ENCODE measurements around the gene BACH2. TPM values are rescaled to one million over a fixed set of nuclear protein-coding genes. Genes with fewer than 3 reads are reported as not detected.
"Not testable (repeated sequence)": the region's sequence is repeated elsewhere in the genome, so short reads cannot be mapped to it uniquely, and the experiment has no call there.

Gene BACH2
- total and polyA plus RNA-seq, 9 of the 15 experiments (the other 6 are each of a cell fraction or from before 2014, with no cell fraction given) = 0.06 to 3.1 (median 0.59) TPM

DNA sequence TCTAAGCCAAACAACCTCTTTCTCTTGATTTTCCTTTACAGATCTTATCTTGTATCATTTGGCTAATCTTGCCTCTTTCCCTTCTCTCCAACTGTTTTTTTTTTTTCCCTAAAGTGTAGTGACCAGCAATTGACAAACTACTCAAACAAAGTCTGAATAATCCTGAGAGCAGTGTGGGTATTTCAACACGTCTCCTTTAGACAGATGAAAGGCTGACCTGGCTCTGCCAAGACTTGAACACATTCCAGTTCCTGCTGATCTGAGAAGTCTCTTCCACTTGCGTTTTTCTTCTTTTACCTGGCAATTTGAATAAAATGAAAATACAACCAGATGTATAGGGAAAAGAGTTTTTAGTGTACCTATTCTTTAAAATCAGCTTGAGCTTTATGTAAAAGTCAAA, 234.0 kb downstream of the BACH2 start (continued):
- TF ChIP-seq SMC3 (conservative IDR thresholded peaks at IDR 0.05; ENCODE audit: insufficient read depth, low read depth, low read length) (no peak), TCFL5 (CRISPR knock-in tag; conservative IDR thresholded peaks at IDR 0.05) (no peak)

- ChIA-PET CTCF (ENCODE audit: low intra/inter-chr PET ratio) (no interaction called here), POLR2A (no interaction called here)
- ATAC-seq (no peak), DNase-seq (ENCODE audit: extremely low read depth in 1 of 4, low spot score in 3 of 4) (no peak), FAIRE-seq (no peak)
- intact Hi-C loops (cut with micrococcal nuclease) = no loop called here
- no peak overlapping the region for H3K4me3 ChIP-seq
- H3K9me1 ChIP-seq (ENCODE audit: control insufficient read depth, insufficient read depth, low read length) = no peaks in the 10 kb centered on the region
- no peaks in the 10 kb centered on the region for H3K79me2 ChIP-seq (ENCODE audit: control insufficient read depth, insufficient read depth, low read length)
- WGBS (ENCODE audit: insufficient coverage, low coverage, missing lambda C conversion rate) = 28% methylated on average over 4 of the region's 4 CpGs
- BruUV-seq (replicated peaks) = no TSS peak
- no peak for TF ChIP-seq GATAD2A (IDR thresholded peaks at IDR 0.05)
- no peak for TF ChIP-seq HSF4 (CRISPR knock-in tag; IDR thresholded peaks at IDR 0.05; ENCODE audit: borderline replicate concordance)
- TF ChIP-seq, protein P1, sequence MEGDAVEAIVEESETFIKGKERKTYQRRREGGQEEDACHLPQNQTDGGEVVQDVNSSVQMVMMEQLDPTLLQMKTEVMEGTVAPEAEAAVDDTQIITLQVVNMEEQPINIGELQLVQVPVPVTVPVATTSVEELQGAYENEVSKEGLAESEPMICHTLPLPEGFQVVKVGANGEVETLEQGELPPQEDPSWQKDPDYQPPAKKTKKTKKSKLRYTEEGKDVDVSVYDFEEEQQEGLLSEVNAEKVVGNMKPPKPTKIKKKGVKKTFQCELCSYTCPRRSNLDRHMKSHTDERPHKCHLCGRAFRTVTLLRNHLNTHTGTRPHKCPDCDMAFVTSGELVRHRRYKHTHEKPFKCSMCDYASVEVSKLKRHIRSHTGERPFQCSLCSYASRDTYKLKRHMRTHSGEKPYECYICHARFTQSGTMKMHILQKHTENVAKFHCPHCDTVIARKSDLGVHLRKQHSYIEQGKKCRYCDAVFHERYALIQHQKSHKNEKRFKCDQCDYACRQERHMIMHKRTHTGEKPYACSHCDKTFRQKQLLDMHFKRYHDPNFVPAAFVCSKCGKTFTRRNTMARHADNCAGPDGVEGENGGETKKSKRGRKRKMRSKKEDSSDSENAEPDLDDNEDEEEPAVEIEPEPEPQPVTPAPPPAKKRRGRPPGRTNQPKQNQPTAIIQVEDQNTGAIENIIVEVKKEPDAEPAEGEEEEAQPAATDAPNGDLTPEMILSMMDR (IDR thresholded peaks at IDR 0.05 in 2 of 3, conservative IDR thresholded peaks at IDR 0.05 in 1 of 3; ENCODE audit: insufficient read depth in 2 of 3, low read depth in 1 of 3, low read length in 3 of 3) = no peak
- TF ChIP-seq SRSF3 (IDR thresholded peaks at IDR 0.05; ENCODE audit: insufficient read depth, low read length) = no peak
- no peak for TF ChIP-seq XRCC4 (IDR thresholded peaks at IDR 0.05; ENCODE audit: extremely low read depth, insufficient read depth, insufficient read length)
- no peak for TF ChIP-seq ZFPM2 (CRISPR knock-in tag; IDR thresholded peaks at IDR 0.05)
- TF ChIP-seq MCM2 (IDR thresholded peaks at IDR 0.05; ENCODE audit: low read depth) = no peak
- no peak for TF ChIP-seq BRD4 (IDR thresholded peaks at IDR 0.05)
- no peaks in the 10 kb centered on the region for H3K36me3 ChIP-seq (ENCODE audit: control insufficient read depth, insufficient read depth, low read length)
- in situ Hi-C loops (cut with MboI) = no loop called here
- H3K27me3 ChIP-seq (ENCODE audit: control insufficient read depth in 2 of 2, insufficient read depth in 2 of 2, low read length in 2 of 2) = no peaks in the 10 kb centered on the region
- no peak overlapping the region for H3K9ac ChIP-seq (ENCODE audit: insufficient read depth in 1 of 2, low read depth in 2 of 2, low read length in 2 of 2)
- no peaks in the 10 kb centered on the region for H3K9me3 ChIP-seq (replicated peaks; ENCODE audit: control insufficient read depth, insufficient read depth, low read depth, low read length)
- H2AFZ ChIP-seq (ENCODE audit: low read depth, low read length) = no peak overlapping the region
- H3K4me1 ChIP-seq (replicated peaks in 1 of 2; ENCODE audit: control insufficient read depth in 2 of 2, insufficient read depth in 2 of 2, low read length in 2 of 2) = peaks cover 0 to 5% of the 10 kb centered on the region in 2 experiments; a peak in 1 of 5 replicates
- no peaks in the 10 kb centered on the region for H4K20me1 ChIP-seq (replicated peaks; ENCODE audit: control insufficient read depth, insufficient read depth, low read length)
- H3K27ac ChIP-seq (ENCODE audit: extremely low read depth, low read depth, low read length) = no peak overlapping the region
- H3K4me2 ChIP-seq (ENCODE audit: insufficient read depth, low read length) = no peak overlapping the region
Measured at GRCh38 chr6:90062051-90062450, 234.6 kb downstream of the BACH2 start.

DNA sequence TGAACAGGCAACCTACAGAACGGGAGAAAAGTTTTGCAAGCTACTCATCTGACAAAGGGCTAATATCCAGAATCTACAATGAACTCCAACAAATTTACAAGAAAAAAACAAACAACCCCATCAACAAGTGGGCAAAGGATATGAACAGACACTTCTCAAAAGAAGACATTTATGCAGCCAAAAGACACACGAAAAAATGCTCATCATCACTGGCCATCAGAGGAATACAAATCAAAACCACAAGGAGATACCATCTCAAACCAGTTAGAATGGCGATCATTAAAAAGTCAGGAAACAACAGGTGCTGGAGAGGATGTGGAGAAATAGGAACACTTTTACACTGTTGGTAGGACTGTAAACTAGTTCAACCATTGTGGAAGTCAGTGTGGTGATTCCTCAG, 237.5 kb downstream of the BACH2 start:
- H4K20me1 ChIP-seq (replicated peaks; ENCODE audit: control insufficient read depth, insufficient read depth, low read length); H3K27me3 ChIP-seq (ENCODE audit: control insufficient read depth in 2 of 2, insufficient read depth in 2 of 2, low read length in 2 of 2); H3K4me1 ChIP-seq (replicated peaks in 1 of 2; ENCODE audit: control insufficient read depth in 2 of 2, insufficient read depth in 2 of 2, low read length in 2 of 2); H3K4me2 ChIP-seq (ENCODE audit: insufficient read depth, low read length); intact Hi-C loops (cut with micrococcal nuclease); DNase-seq (ENCODE audit: extremely low read depth in 1 of 4, low spot score in 3 of 4); H3K9ac ChIP-seq (ENCODE audit: insufficient read depth in 1 of 2, low read depth in 2 of 2, low read length in 2 of 2); H3K79me2 ChIP-seq (ENCODE audit: control insufficient read depth, insufficient read depth, low read length); H3K9me3 ChIP-seq (replicated peaks; ENCODE audit: control insufficient read depth, insufficient read depth, low read depth, low read length); H3K4me3 ChIP-seq; FAIRE-seq; CTCF ChIA-PET (ENCODE audit: low intra/inter-chr PET ratio); in situ Hi-C loops (cut with MboI); H3K36me3 ChIP-seq (ENCODE audit: control insufficient read depth, insufficient read depth, low read length); H3K9me1 ChIP-seq (ENCODE audit: control insufficient read depth, insufficient read depth, low read length); H2AFZ ChIP-seq (ENCODE audit: low read depth, low read length); POLR2A ChIA-PET; H3K27ac ChIP-seq (ENCODE audit: extremely low read depth, low read depth, low read length); ATAC-seq; BruUV-seq (replicated peaks): not testable (repeated sequence)
- WGBS (ENCODE audit: insufficient coverage, low coverage, missing lambda C conversion rate) = 15% methylated on average over 2 of the region's 3 CpGs

All from K562 (cell line).